A549 (cell line): ENCODE results near the gene SLC25A18. TPM values are rescaled to one million over a fixed set of nuclear protein-coding genes. Genes with fewer than 3 reads are reported as not detected.
"Not testable (repeated sequence)": the region's sequence is repeated elsewhere in the genome, so short reads cannot be mapped to it uniquely, and the experiment has no call there.

Source experiments
- ATAC-seq, 2 experiments: fragments of 200-7000 bp in 1 of 2; fragments of >200 bp in 1 of 2; cut with Nextera tagmentation in 1 of 2; cut with Tn5 transposase in 1 of 2; 3 replicates each; pipeline versions ENCODE4 v1.8.0 to v1.9.1; 2018 to 2020; ENCODE audit warnings: mild to moderate bottlenecking in 1 of 2, moderate library complexity in 1 of 2
- CTCF ChIA-PET: fragments of 300-600 bp; sonication (Branson Sonifier 250); formaldehyde crosslinking; extraction: SDS; loops from one replicate; lab custom pipeline; 2021; ENCODE audit warnings: antibody characterized with exemption, inconsistent platforms; lab: Yijun Ruan, JAX
- POLR2A ChIA-PET: fragments of 350-600 bp; formaldehyde crosslinking; extraction: SDS; loops from one replicate; lab custom pipeline; 2021; ENCODE audit warnings: antibody characterized with exemption, inconsistent platforms; lab: Yijun Ruan, JAX
- DNase-seq, 2 experiments: peaks; one replicate each; pipeline versions ENCODE4 v3.0.0 to v3.0.0-alpha.2; 2011 to 2016; ENCODE audit warnings: low read depth in 1 of 2, low spot score in 1 of 2
- FAIRE-seq: peaks from 2 replicates; lab custom pipeline; 2011; peaks lifted over from hg19 to GRCh38; lab: Jason Lieb, UNC
- H3K27ac ChIP-seq, 2 experiments: fragments of >200 bp; sonication (Bioruptor Twin); formaldehyde crosslinking; 3 replicates each; pipeline ENCODE4 v1.5.1; 2016 to 2017
- H3K4me1 ChIP-seq: fragments of >200 bp; sonication (Bioruptor Twin); formaldehyde crosslinking; 3 replicates; pipeline ENCODE4 v1.6.1; 2016
- H3K4me2 ChIP-seq: fragments of >200 bp; sonication (Bioruptor Twin); formaldehyde crosslinking; 3 replicates; pipeline ENCODE4 v1.6.1; 2016
- H3K4me3 ChIP-seq: fragments of >200 bp; sonication (Bioruptor Twin); formaldehyde crosslinking; 3 replicates; pipeline ENCODE4 v1.5.1; 2016
- H3K9me3 ChIP-seq: fragments of >200 bp; sonication (Bioruptor Twin); formaldehyde crosslinking; 3 replicates; pipeline ENCODE4 v1.6.1; 2016
- BHLHE40 ChIP-seq: IDR thresholded peaks from 2 replicates; pipeline ENCODE4 v1.6.1; 2012; ENCODE audit warnings: low read depth, low read length, inconsistent platforms
- CBX2 ChIP-seq: fragments of 200-600 bp; sonication (generic); IDR thresholded peaks from 2 replicates; pipeline ENCODE4 v1.6.1; 2016; ENCODE audit warnings: low read depth, mild to moderate bottlenecking, borderline replicate concordance
- CEBPB ChIP-seq, 2 experiments: fragments of >200 bp in 1 of 2; sonication (Bioruptor Twin) in 1 of 2; formaldehyde crosslinking in 1 of 2; IDR thresholded peaks; 2 replicates each; pipeline ENCODE4 v1.6.1; 2012 to 2016
- CHD4 ChIP-seq: fragments of 200-600 bp; sonication (generic); IDR thresholded peaks from 2 replicates; pipeline ENCODE4 v1.6.1; 2016; ENCODE audit warnings: antibody characterized with exemption, mild to moderate bottlenecking, borderline replicate concordance
- ESRRA ChIP-seq: fragments of 150-350 bp; IDR thresholded peaks from 2 replicates; pipeline ENCODE4 v1.6.1; 2014; ENCODE audit warnings: mild to moderate bottlenecking, low read length, borderline replicate concordance
- FOSB ChIP-seq: fragments of 250-450 bp; sonication (Bioruptor Pico); IDR thresholded peaks from 2 replicates; pipeline ENCODE4 v1.5.0; 2020; ENCODE audit warnings: mild to moderate bottlenecking, moderate library complexity
- GATA3 ChIP-seq: IDR thresholded peaks from 2 replicates; pipeline ENCODE4 v1.6.1; 2012; ENCODE audit warnings: borderline replicate concordance
- HDAC2 ChIP-seq: fragments of 200-600 bp; sonication (generic); IDR thresholded peaks from 2 replicates; pipeline ENCODE4 v1.6.1; 2016
- HEYL ChIP-seq: fragments of 250-450 bp; sonication (Bioruptor Pico); IDR thresholded peaks from 2 replicates; pipeline ENCODE4 v1.8.0; 2021; ENCODE audit warnings: mild to moderate bottlenecking, moderate library complexity
- HOXB5 ChIP-seq: fragments of 250-450 bp; sonication (Bioruptor Pico); IDR thresholded peaks from 2 replicates; pipeline ENCODE4 v1.5.0; 2020; ENCODE audit warnings: mild to moderate bottlenecking, moderate library complexity
- JUN ChIP-seq, 2 experiments: fragments of >200 bp; sonication (Bioruptor Twin); formaldehyde crosslinking; IDR thresholded peaks; 2 replicates in 1 of 2; 3 replicates in 1 of 2; pipeline ENCODE4 v1.6.1; 2016 to 2017
- MAZ ChIP-seq: fragments of 150-350 bp; IDR thresholded peaks from 2 replicates; pipeline ENCODE4 v1.6.1; 2014; ENCODE audit warnings: antibody characterized with exemption, low read depth, low read length, borderline replicate concordance
- NPAS2 ChIP-seq: fragments of 250-450 bp; sonication (Bioruptor Pico); IDR thresholded peaks from 2 replicates; pipeline ENCODE4 v1.8.0; 2022; ENCODE audit warnings: mild to moderate bottlenecking, moderate library complexity, borderline replicate concordance
- NR3C1 ChIP-seq: fragments of >200 bp; sonication (Bioruptor Twin); formaldehyde crosslinking; IDR thresholded peaks from 3 replicates; pipeline ENCODE4 v1.6.1; 2017
- SMC3 ChIP-seq: fragments of >200 bp; sonication (Bioruptor Twin); formaldehyde crosslinking; IDR thresholded peaks from 3 replicates; pipeline ENCODE4 v1.6.1; 2018; ENCODE audit warnings: inconsistent platforms
- SREBF2 ChIP-seq: fragments of 450-650 bp; IDR thresholded peaks from 2 replicates; pipeline ENCODE4 v1.6.1; 2014; ENCODE audit warnings: mild to moderate bottlenecking, moderate library complexity
- TP53 ChIP-seq: fragments of 250-450 bp; sonication (Bioruptor Pico); IDR thresholded peaks from 2 replicates; pipeline ENCODE4 v1.5.0; 2021; ENCODE audit warnings: mild to moderate bottlenecking, moderate library complexity
- ZC3H11A ChIP-seq: fragments of 450-650 bp; IDR thresholded peaks from 2 replicates; pipeline ENCODE4 v1.6.1; 2014; ENCODE audit warnings: antibody characterized with exemption, mild to moderate bottlenecking
- ZSCAN20 ChIP-seq: fragments of 250-450 bp; sonication (Bioruptor Pico); IDR thresholded peaks from 2 replicates; pipeline ENCODE4 v1.8.0; 2022; ENCODE audit warnings: mild to moderate bottlenecking, moderate library complexity
- WGBS: methylation state at CpG from one replicate; pipeline ENCODE4 v1.1.6; 2017; ENCODE audit errors: missing lambda C conversion rate; 5-methylcytosine and 5-hydroxymethylcytosine counted together
- polyA plus RNA-seq, 4 experiments: library from polyadenylated mRNA; depleted of rRNA in 3 of 4; stranded (reverse); fragments of >200 nt; fragmentation: RNase III in 1 of 4; extraction: RNeasy Plus Mini Kit Qiagen cat#74134 plus additional on column Dnase treatment in 1 of 4; gene quantifications; 2 replicates in 3 of 4; 3 replicates in 1 of 4; pipeline ENCODE4 v1.2.3, GENCODE V29; 2011 to 2017
- TF ChIP-seq, protein P1 (sequence below): fragments of >200 bp; sonication (Bioruptor Twin); formaldehyde crosslinking; IDR thresholded peaks from 3 replicates; pipeline ENCODE4 v1.6.1; 2016
- TF ChIP-seq, protein P2 (sequence below): IDR thresholded peaks from 2 replicates; pipeline ENCODE4 v1.6.1; 2012
- TF ChIP-seq, protein P3 (sequence below): fragments of 250-450 bp; sonication (Bioruptor Pico); IDR thresholded peaks from 2 replicates; pipeline ENCODE4 v1.5.0; 2020; ENCODE audit warnings: low read depth, mild to moderate bottlenecking, moderate library complexity

The SLC25A18 gene
- polyA plus RNA-seq, 2 of the 4 experiments (the other 2 are of a cell fraction): not detected

DNA sequence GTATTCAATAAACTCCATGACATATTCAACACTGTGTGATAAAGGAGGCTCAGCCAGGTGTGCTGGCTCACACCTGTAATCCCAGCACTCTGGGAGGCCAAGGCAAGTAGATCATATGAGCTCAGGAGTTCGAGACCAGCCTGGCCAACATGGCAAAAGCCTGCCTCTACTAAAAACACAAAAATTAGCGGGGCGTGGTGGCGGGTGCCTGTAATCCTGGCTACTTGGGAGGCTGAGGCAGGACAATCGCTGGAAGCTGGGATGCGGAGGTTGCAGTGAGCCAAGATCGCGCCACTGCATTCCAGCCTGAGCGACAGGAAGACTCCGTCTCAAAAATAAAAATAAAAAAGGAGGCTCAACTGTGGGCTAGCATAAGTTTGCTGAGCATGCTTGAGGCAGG lies 4.1 kb upstream of the SLC25A18 start:
- WGBS: 85% methylated on average over 10 of the region's 10 CpGs
- H3K9me3 ChIP-seq: no peaks in the 10 kb centered on the region
- H3K4me1 ChIP-seq: peaks cover 8% of the 10 kb centered on the region; the same call in 1 of the 3 replicates
- ChIA-PET POLR2A (no interaction called here), CTCF (interaction anchor here (0.5 to 3.7 kb wide), 25 partner anchors 11 to 532 kb away, joined by 3 to 37 read pairs (median 4); no protein-coding TSS in a partner anchor)
- no peak overlapping the region for H3K4me3 ChIP-seq
- no peak for DNase-seq
- no peak overlapping the region for H3K4me2 ChIP-seq
- H3K27ac ChIP-seq: no peak overlapping the region
- no peak for FAIRE-seq
- no peak for ATAC-seq
- TF ChIP-seq HEYL: no peak

DNA sequence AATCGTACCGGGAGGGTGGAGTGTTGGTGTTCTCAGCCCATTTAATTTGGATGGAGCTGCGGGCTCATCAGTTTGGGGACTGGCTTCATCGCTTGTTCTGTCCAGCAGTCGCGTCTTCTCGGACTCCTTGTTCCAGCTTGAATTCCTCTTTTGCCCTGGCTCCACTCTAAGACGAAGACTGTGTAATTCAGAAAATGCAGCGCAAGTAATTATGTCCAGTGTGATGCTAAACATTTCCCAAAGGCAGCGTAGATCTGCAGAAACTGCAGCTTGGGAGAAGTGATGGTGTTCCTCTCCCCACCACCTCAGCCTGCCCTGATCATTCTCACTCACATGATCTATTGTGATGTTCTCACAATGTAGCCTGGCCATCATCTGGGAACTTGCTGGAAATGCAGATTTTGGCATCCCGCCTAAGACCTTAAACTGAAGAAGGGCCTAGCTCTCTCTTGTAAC lies 666 bp downstream of the SLC25A18 start:
- Histone ChIP-seq H3K9me3 (no peaks in the 10 kb centered on the region), H3K4me2 (no peak overlapping the region), H3K4me3 (no peak overlapping the region), H3K4me1 (peaks cover 8% of the 10 kb centered on the region; the same call in 1 of the 3 replicates), H3K27ac (no peak overlapping the region)
- DNase-seq (no peak), ATAC-seq (peak in 1 of 2 experiments; percentile 47; a peak in 1 of 6 replicates), FAIRE-seq (no peak)
- TF ChIP-seq FOSB: no peak
- TF ChIP-seq GATA3: no peak
- TF ChIP-seq CBX2: no peak
- POLR2A ChIA-PET: no interaction called here
- CTCF ChIA-PET: interaction anchor here (0.9 kb wide), 1 partner anchor 221 kb away, joined by 3 read pairs; no protein-coding TSS in a partner anchor
- WGBS: 89% methylated on average over 11 of the region's 11 CpGs

DNA sequence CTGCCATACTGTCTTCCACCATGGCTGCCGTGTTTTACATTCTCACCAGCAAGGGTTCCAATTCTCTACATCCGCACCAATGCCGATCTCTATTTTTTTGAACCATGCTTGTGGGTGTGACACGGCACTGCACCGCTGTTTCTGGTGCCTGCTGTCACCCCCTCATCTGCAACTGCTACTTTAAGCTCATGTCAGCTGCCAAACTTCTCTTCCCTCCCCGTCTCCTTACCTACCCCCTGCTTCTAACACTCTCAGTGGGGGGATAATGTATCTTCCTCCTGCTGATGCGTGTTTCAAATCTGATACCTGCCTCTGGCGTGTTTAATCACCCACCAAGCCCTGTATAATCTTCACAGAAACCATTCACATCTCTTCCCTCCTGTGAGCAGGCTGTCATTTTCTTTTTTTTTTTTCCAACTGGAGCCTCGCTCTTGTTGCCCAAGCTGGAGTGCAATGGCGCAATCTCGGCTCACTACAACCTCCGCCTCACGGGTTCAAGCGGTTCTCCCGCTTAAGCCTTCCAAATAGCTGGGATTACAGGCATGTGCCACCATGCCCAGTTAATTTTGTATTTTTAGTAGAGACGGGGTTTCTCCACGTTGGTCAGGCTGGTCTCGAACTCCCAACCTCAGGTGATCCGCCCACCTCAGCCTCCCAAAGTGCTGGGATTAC lies 2.9 kb downstream of the SLC25A18 start:
- H3K4me2 ChIP-seq, FAIRE-seq, DNase-seq, H3K27ac ChIP-seq, H3K4me3 ChIP-seq, H3K9me3 ChIP-seq, ATAC-seq, POLR2A ChIA-PET: not testable (repeated sequence)
- CTCF ChIA-PET: interaction anchor here (1.9 kb wide), 1 partner anchor 9 kb away, joined by 5 read pairs; no protein-coding TSS in a partner anchor
- WGBS: 89% methylated on average over 19 of the region's 19 CpGs
- peaks cover 15% of the 10 kb centered on the region; the same call in 1 of the 3 replicates for H3K4me1 ChIP-seq

DNA sequence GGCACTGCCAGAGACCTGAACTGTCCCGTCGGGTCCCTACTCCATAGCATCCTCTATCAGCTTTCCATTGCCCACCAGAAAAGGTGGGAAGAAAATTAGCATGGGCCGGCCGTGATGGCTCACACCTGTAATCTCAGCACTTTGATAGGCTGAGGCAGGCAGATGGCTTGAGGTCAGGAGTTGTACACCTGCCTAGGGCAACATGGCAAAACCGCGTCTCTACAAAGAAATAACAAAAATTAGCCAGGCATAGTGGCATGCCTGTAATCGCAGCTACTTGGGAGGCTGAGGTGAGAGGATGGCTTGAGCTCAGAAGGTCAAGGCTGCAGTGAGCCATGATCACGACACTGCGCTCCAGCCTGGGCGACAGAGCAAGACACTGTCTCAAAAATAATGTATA lies 3.5 kb downstream of the SLC25A18 start:
- Histone ChIP-seq H3K27ac (no peak overlapping the region), H3K4me2 (no peak overlapping the region), H3K9me3 (no peaks in the 10 kb centered on the region), H3K4me1 (peaks cover 15% of the 10 kb centered on the region; the same call in 1 of the 3 replicates), H3K4me3 (no peak overlapping the region)
- ChIA-PET CTCF (interaction anchor here (1.9 kb wide), 1 partner anchor 10 kb away, joined by 5 read pairs; no protein-coding TSS in a partner anchor), POLR2A (no interaction called here)
- ATAC-seq: no peak
- FAIRE-seq: no peak
- TF ChIP-seq, protein P1, sequence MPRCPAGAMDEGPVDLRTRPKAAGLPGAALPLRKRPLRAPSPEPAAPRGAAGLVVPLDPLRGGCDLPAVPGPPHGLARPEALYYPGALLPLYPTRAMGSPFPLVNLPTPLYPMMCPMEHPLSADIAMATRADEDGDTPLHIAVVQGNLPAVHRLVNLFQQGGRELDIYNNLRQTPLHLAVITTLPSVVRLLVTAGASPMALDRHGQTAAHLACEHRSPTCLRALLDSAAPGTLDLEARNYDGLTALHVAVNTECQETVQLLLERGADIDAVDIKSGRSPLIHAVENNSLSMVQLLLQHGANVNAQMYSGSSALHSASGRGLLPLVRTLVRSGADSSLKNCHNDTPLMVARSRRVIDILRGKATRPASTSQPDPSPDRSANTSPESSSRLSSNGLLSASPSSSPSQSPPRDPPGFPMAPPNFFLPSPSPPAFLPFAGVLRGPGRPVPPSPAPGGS: no peak
- TF ChIP-seq BHLHE40 (no peak), ESRRA (no peak), NPAS2 (CRISPR knock-in tag) (no peak), SMC3 (no peak), TP53 (CRISPR knock-in tag) (no peak), CEBPB (IDR thresholded peaks at IDR 0.05) (no peak), HDAC2 (no peak), ZSCAN20 (CRISPR knock-in tag) (no peak), FOSB (no peak), GATA3 (no peak), MAZ (no peak), SREBF2 (no peak), JUN (IDR thresholded peaks at IDR 0.05) (no peak), NR3C1 (no peak), CHD4 (no peak), ZC3H11A (no peak), HOXB5 (no peak)
- TF ChIP-seq, protein P2, sequence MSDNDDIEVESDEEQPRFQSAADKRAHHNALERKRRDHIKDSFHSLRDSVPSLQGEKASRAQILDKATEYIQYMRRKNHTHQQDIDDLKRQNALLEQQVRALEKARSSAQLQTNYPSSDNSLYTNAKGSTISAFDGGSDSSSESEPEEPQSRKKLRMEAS: no peak
- TF ChIP-seq, protein P3, sequence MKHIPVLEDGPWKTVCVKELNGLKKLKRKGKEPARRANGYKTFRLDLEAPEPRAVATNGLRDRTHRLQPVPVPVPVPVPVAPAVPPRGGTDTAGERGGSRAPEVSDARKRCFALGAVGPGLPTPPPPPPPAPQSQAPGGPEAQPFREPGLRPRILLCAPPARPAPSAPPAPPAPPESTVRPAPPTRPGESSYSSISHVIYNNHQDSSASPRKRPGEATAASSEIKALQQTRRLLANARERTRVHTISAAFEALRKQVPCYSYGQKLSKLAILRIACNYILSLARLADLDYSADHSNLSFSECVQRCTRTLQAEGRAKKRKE (CRISPR knock-in tag): no peak
- no peak for DNase-seq
- 85% methylated on average over 10 of the region's 10 CpGs for WGBS
